Dendritic cell treated with granulocyte-macrophage colony-stimulating factor and Interleukin-4, amounts not matched to agents 40 ng/mL and 50 ng/mL, for 4 days (primary cell): ENCODE results near the gene POU4F1.

Source experiments
- H3K27ac Mint-ChIP-seq: one replicate; pipeline ENCODE4 v1.8.0; 2022; ENCODE audit warnings: mild to moderate bottlenecking, mixed read lengths
- H3K27me3 Mint-ChIP-seq: one replicate; pipeline ENCODE4 v1.8.0; 2022; ENCODE audit warnings: mild to moderate bottlenecking, mixed read lengths
- H3K36me3 Mint-ChIP-seq: one replicate; pipeline ENCODE4 v1.8.0; 2022; ENCODE audit warnings: low read depth, mixed read lengths
- H3K4me1 Mint-ChIP-seq: one replicate; pipeline ENCODE4 v1.8.0; 2022; ENCODE audit warnings: low read depth, mixed read lengths
- H3K4me3 Mint-ChIP-seq: one replicate; pipeline ENCODE4 v1.8.0; 2022; ENCODE audit warnings: mild to moderate bottlenecking, moderate library complexity, mixed read lengths
- H3K9me3 Mint-ChIP-seq: one replicate; pipeline ENCODE4 v1.8.0; 2022; ENCODE audit warnings: mixed read lengths
- intact Hi-C: fragments of 100-400 bp; cut with micrococcal nuclease; formaldehyde crosslinking; loops from one replicate; pipeline ENCODE4 v1.15.0; 2022

POU4F1 gene

DNA sequence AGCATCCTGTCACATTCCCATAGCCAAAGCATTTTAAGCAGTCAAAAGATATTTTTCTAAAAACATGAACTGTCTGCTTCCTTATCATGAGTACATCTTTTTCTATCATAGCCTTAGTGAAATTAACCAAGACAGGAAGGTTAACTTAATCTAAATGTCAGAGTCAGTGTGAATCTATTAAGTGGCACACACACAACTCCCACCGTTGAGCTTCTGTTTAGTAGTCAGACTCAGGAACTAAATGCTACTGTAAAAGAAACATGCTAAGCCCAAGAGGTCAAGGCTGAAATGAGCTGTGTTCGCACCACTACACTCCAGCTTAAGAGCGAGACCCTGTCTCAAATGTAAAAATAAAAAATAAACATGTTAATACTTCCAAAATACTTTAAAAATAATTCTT lies 7.7 kb upstream of the POU4F1 start:
- Mint-ChIP-seq H3K27me3 (peaks cover 67% of the 10 kb centered on the region), H3K36me3 (peaks cover 20% of the 10 kb centered on the region), H3K27ac (no peak overlapping the region), H3K4me1 (peaks cover 32% of the 10 kb centered on the region), H3K4me3 (no peak overlapping the region), H3K9me3 (no peaks in the 10 kb centered on the region)
- intact Hi-C loops = no loop called here

DNA sequence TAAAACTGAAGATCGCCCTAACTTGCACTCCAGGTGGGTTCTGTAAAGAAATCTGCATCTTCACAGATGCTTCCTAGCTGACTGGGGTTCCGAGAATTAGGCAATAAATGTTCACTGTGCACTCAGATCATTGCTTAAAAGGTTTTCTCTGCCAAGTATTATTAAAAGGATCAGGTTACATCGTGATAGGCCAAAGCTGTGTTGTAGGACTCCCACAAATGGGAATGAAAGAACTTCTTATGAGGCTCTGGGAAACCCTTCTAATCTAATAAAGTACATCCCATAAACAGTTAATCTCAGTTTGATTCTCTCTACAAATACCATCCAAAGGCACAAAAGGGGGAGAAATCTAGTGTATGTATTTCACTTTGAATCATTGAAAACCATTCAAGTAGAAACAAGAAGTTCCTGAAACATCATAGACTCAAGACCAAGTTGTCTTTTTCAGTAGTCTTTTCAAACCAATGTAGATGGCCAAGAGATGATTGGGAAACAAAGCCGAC lies 7.1 kb upstream of the POU4F1 start:
- peaks cover 13% of the 10 kb centered on the region for H3K36me3 Mint-ChIP-seq
- intact Hi-C loops = no loop called here
- no peak overlapping the region for H3K27ac Mint-ChIP-seq

DNA sequence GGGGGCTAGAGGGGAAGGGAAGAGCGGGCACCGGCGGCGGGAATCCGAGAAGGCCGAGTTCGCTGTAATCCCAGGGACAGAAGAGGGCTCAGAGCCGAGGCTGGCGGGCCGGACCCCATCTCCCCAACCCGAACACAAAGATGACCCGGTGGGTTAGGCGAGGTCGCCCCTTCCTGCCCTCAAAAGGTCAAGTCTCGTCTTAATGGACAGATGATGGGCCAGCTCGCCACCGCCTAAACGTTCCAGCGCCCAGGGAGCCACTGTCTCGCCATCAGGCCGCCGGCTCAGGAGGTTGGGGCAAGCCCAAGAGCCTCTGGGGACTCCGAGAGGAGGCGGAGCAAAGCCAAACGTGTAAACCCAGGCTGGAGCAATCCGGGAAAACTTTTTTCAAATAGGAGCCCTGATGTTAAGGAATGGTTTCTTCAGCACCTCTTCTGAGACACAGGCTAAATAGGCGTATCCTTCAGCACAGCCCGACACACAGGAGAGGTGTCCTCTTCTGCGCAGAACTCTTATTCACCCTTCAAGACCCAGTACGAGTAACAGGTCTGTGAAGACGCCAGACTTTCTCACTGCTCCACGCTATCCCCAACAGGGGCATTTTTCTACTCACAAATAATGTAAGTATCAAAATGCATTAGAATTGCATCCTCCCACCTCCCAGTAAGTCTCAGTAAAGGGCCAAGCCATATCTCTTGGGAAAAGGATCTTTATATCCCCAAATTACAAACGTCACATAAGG lies 6.3 kb upstream of the POU4F1 start:
- Mint-ChIP-seq H3K4me1 (peaks cover 32% of the 10 kb centered on the region), H3K36me3 (peaks cover 5% of the 10 kb centered on the region), H3K27me3 (peaks cover 81% of the 10 kb centered on the region), H3K4me3 (peak overlapping the region; percentile 75), H3K9me3 (no peaks in the 10 kb centered on the region), H3K27ac (no peak overlapping the region)
- intact Hi-C loops = no loop called here

More for the DNA sequence above, 7.1 kb upstream of the POU4F1 start:
- Mint-ChIP-seq H3K9me3 (no peaks in the 10 kb centered on the region), H3K4me3 (no peak overlapping the region), H3K27me3 (peaks cover 73% of the 10 kb centered on the region), H3K4me1 (peaks cover 32% of the 10 kb centered on the region)

DNA sequence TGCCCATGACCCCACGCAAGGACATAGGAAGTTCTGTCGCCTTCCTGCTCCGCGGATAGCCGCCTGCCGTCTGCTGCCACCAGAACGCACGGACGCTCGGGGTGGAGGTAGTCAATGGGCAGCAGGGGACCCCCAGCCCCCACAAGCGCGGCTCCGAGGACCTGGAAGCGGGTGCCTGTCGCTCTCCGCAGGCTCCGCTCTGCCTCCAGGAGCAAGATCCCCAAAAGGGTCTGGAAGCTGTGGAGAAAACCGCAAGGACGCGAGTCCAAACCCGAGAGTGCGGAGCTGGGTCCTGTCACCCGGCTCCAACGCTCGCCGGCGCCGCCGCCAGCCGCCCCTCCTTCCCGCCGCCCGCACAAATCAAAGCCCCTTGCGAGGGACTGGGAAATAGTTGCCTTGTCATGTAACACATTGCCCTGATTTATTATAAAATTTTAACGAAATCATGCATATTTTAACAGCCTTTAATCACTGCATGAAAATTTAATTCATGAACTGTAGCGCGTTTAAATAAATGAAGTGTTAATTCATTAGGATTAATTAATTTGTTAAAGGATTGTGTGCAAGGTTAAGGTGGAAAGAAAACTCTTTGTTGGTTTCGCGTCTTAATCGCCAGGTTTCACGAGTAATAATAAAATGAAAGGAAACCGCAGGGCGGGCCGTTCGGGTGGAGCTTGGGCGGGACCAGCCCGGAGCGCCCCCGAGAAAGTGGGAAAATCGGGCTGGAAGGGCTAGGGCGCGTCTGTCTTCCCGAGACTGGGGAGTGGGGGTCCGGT lies 5.5 kb upstream of the POU4F1 start:
- Mint-ChIP-seq H3K36me3 (no peaks in the 10 kb centered on the region), H3K4me3 (peak overlapping the region; percentile 75), H3K27me3 (peaks cover 89% of the 10 kb centered on the region), H3K4me1 (peaks cover 37% of the 10 kb centered on the region), H3K27ac (no peak overlapping the region), H3K9me3 (no peaks in the 10 kb centered on the region)
- intact Hi-C loops = no loop called here

DNA sequence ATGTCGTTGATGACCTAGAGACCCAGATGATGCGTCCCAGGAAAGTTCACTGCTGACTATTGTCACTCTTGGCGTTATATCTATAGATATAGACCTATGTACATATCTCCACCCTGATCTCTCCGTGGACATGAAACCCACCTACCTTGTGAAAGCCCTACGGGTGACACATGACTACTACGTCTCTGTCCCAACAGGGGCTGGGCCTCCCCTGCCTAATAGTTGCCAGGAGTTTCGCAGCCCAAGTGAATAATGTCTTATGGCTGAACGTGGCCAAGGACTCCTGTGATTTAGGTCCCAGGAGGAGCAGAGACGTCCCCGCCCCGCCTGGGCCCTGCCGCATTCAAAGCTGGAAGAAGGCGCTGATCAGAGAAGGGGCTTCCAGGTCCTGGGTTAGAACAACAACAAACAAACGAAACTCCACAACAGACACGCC lies 4.9 kb upstream of the POU4F1 start:
- intact Hi-C loops = no loop called here
- H3K36me3 Mint-ChIP-seq = no peaks in the 10 kb centered on the region
- peak overlapping the region; percentile 75 for H3K4me3 Mint-ChIP-seq
- H3K9me3 Mint-ChIP-seq = no peaks in the 10 kb centered on the region
- peaks cover 95% of the 10 kb centered on the region for H3K27me3 Mint-ChIP-seq
- peaks cover 43% of the 10 kb centered on the region for H3K4me1 Mint-ChIP-seq
- H3K27ac Mint-ChIP-seq = no peak overlapping the region

DNA sequence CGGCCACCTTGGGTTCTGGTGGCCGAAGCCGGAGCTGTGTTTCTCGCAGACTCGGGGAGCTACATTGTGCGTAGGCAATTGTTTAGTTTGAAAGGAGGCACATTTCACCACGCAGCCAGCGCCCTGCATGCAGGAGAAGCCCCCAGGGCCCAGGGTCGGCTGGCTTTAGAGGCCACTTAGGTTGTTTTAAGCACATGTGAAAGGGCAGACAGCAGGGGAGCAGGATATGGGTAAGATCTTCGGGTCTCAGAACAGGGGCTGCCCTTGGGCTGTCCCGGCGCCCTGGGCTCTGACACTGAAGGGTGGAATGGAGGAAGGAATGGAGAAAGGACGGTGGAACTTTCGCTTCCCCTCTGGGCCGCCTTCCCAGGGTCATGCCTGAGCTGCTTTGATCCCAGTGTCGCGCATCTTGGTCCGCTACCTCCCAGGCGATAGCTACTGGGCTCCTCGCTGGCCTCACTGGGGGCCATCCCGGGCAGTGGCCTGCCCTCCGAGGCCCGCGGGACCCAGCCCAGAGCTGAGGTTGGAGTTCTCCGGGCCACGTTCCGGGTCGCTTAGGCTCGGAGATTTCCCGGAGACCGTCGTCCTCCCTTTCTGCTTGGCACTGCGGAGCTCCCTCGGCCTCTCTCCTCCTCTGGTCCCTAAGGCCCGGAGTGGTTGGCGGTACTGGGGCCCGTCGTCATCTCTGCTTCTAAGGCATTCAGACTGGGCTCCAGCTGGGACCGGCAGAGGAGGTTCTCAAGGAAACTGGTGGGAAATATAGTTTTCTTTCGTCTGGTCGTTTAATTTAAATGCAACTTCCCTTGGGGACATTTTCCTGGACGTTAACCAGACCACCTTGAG lies 4.3 kb upstream of the POU4F1 start:
- Mint-ChIP-seq H3K27ac (no peak overlapping the region), H3K4me3 (peak overlapping the region; percentile 43)
- intact Hi-C loops = no loop called here

DNA sequence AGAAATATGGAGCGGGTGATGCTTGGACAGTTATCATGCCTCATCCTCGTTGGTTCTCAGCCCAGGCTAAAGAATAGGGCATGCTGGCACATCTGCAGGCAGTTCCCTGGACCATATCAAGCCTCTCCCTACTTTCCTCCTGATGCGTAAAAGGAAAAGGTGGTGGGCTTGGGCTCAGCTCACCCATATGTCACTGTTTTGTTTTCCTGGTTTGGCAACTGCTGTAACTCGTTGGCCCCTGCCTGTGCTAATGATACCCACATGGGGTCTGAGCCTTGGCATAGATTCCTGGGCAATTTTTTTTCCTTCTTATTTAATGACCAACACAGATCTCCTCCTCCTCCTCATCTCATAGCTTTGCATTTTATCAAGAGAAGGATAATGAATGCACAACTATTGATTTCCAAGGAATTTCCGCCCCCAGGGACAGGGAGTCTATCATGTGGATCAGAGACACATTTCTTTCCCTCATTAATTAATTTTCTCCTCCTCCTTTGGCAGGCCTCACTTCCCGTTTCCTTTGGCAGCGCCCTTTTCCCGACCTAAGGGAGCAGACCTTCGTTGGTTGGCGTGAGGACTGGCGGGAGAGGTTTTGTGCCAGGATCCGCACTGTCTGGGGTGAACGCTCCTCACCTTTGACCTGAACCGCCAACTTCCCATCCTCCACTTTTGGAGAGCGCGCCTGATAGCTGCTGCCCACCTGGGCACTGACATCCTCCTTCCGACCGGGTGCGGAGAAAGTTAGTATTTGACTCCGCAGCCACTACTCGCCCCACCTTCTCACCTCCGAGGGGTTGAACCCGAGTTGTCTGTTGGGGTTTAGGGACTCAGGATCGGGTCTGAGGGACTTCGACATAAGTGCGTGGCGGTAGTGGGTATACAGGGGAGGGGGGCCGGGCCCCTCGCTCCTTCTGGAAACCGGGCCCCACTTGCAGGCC lies 3.4 kb upstream of the POU4F1 start:
- Mint-ChIP-seq H3K9me3 (no peaks in the 10 kb centered on the region), H3K4me3 (no peak overlapping the region), H3K36me3 (no peaks in the 10 kb centered on the region), H3K27me3 (peaks cover 91% of the 10 kb centered on the region), H3K27ac (no peak overlapping the region), H3K4me1 (peaks cover 54% of the 10 kb centered on the region)
- intact Hi-C loops = no loop called here

More for the DNA sequence above, 4.3 kb upstream of the POU4F1 start:
- peaks cover 49% of the 10 kb centered on the region for H3K4me1 Mint-ChIP-seq
- no peaks in the 10 kb centered on the region for H3K9me3 Mint-ChIP-seq
- no peaks in the 10 kb centered on the region for H3K36me3 Mint-ChIP-seq
- peaks cover 94% of the 10 kb centered on the region for H3K27me3 Mint-ChIP-seq

- Mint-ChIP-seq H3K9me3 (no peaks in the 10 kb centered on the region), H3K27me3 (peaks cover 93% of the 10 kb centered on the region), H3K36me3 (no peaks in the 10 kb centered on the region), H3K4me1 (peaks cover 69% of the 10 kb centered on the region), H3K27ac (no peak overlapping the region), H3K4me3 (no peak overlapping the region)
- intact Hi-C loops = no loop called here
Observed at GRCh38 chr13:78604782-78605611, 1.6 kb upstream of the POU4F1 start.

GRCh38 chr13:78602561-78603239 lies 652 bp downstream of the POU4F1 start:
- intact Hi-C loops = no loop called here
- H3K4me1 Mint-ChIP-seq = peaks cover 52% of the 10 kb centered on the region
- H3K27ac Mint-ChIP-seq = no peak overlapping the region
- peak overlapping the region; percentile 37 for H3K4me3 Mint-ChIP-seq
- peaks cover 86% of the 10 kb centered on the region for H3K27me3 Mint-ChIP-seq
- no peaks in the 10 kb centered on the region for H3K9me3 Mint-ChIP-seq
- no peaks in the 10 kb centered on the region for H3K36me3 Mint-ChIP-seq

DNA sequence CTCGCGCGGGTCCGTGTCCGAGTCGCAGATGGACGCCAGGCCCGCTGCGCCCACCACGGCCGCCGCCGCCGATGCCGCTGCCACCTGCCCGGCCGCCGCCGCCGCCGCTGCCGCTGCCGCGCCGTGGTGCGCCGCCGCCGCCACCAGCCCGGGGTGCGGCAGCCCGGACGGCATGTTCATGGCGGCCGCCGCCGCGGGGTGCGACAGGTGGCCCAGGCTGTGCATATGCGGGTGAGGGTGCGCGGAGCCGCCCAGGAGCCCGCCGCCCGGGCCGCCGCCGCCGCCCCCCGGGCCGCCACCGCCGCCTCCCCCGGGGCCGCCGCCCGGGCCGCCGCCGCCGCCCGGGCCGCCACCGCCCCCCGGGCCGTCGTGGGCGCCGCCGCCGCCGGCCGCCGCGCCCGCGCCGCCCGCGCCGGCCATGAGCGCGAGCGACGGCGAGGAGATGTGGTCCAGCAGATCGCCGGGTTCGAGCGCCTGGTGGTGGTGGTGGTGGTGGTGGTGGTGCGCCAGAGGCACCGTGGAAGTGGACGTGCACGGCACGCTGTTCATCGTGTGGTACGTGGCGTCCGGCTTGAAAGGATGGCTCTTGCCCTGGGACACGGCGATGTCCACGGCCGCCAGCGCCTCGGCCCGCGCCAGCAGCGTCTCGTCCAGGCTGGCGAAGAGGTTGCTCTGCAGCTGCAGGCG lies 1.3 kb downstream of the POU4F1 start:
- no peaks in the 10 kb centered on the region for H3K9me3 Mint-ChIP-seq
- H3K4me3 Mint-ChIP-seq = peak overlapping the region; percentile 60
- peaks cover 52% of the 10 kb centered on the region for H3K4me1 Mint-ChIP-seq
- no peaks in the 10 kb centered on the region for H3K36me3 Mint-ChIP-seq
- H3K27me3 Mint-ChIP-seq = peaks cover 86% of the 10 kb centered on the region
- intact Hi-C loops = no loop called here
- no peak overlapping the region for H3K27ac Mint-ChIP-seq

DNA sequence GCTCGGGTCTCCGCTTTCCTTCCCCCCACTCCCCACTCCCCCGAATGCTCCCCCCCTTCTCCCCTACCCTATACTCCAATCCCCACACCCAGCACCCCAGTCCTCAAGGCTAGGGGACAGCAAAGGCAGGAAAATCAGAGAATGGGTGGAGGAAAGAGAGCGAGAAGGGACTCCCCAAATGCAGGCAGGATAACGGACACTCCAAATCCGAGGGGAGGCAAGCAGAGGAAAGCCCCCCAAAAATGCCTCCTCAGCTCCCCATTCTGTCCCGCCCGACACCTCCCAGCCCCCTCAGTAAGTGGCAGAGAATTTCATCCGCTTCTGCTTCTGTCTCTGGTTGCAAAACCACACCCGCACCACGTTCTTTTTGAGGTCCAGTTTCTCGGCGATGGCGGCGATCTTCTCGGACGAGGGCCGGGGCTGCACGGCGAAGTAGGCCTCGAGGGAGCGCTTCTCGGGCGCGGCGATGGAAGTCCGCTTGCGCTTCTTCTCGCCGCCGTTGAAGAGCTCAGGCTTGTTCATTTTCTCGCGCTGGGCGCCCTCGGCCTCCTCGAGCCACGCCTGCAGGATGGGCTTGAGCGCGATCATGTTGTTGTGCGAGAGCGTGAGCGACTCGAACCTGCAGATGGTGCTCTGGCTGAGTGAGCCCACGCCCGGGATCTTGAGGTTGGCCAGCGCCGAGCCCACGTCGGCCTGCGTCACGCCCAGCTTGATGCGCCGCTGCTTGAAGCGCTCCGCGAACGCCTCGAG lies 2.1 kb downstream of the POU4F1 start:
- Mint-ChIP-seq H3K4me1 (peaks cover 54% of the 10 kb centered on the region), H3K36me3 (no peaks in the 10 kb centered on the region), H3K4me3 (peak overlapping the region; percentile 60), H3K27ac (no peak overlapping the region), H3K9me3 (no peaks in the 10 kb centered on the region), H3K27me3 (peaks cover 86% of the 10 kb centered on the region)
- intact Hi-C loops = no loop called here
